DOHH2 (cell line): ENCODE data around the gene NFIB.

ENCODE experiments used
- H3F3A ChIP-seq: fragments of 200-600 bp; sonication (generic), shearing (Covaris generic); 2 replicates; pipeline ENCODE4 v1.6.0; 2016; ENCODE audit warnings: antibody characterized with exemption, mild to moderate bottlenecking; ENCODE audit not compliant: control insufficient read depth, insufficient read depth
- H3K27ac ChIP-seq: fragments of 200-600 bp; sonication (generic); 2 replicates; pipeline ENCODE4 v1.5.1; 2014; ENCODE audit warnings: low read depth, mild to moderate bottlenecking, low read length, moderate library complexity
- H3K27me3 ChIP-seq: fragments of 200-600 bp; sonication (generic); 2 replicates; pipeline ENCODE4 v1.6.1; 2014; ENCODE audit warnings: mild to moderate bottlenecking, low read length, mixed read lengths; ENCODE audit not compliant: control insufficient read depth
- H3K36me3 ChIP-seq: fragments of 200-600 bp; sonication (generic); 2 replicates; pipeline ENCODE4 v1.6.1; 2014; ENCODE audit warnings: mild to moderate bottlenecking, low read length, moderate library complexity, mixed read lengths; ENCODE audit not compliant: control insufficient read depth
- H3K4me1 ChIP-seq: fragments of 200-600 bp; sonication (generic); 2 replicates; pipeline ENCODE4 v1.6.1; 2014; ENCODE audit warnings: mild to moderate bottlenecking, low read length, mixed read lengths; ENCODE audit not compliant: control insufficient read depth
- H3K4me2 ChIP-seq: fragments of 200-600 bp; sonication (generic); 2 replicates; pipeline ENCODE4 v1.6.0; 2014; ENCODE audit warnings: mild to moderate bottlenecking, low read length, moderate library complexity
- H3K4me3 ChIP-seq: fragments of 200-600 bp; sonication (generic); 2 replicates; pipeline ENCODE4 v1.5.1; 2014; ENCODE audit warnings: mild to moderate bottlenecking, low read length, mixed read lengths
- H3K79me2 ChIP-seq: fragments of 200-600 bp; sonication (generic); 2 replicates; pipeline ENCODE4 v1.6.1; 2014; ENCODE audit warnings: mild to moderate bottlenecking, low read length, mixed read lengths; ENCODE audit not compliant: control insufficient read depth
- H3K9me2 ChIP-seq: fragments of 200-600 bp; sonication (generic); replicated peaks from 2 replicates; pipeline ENCODE4 v1.6.1; 2014; ENCODE audit warnings: mild to moderate bottlenecking, low read length, mixed read lengths; ENCODE audit not compliant: control insufficient read depth
- H3K9me3 ChIP-seq: fragments of 200-600 bp; sonication (generic); 2 replicates; pipeline ENCODE4 v1.6.1; 2014; ENCODE audit warnings: antibody characterized with exemption, low read length, mixed read lengths; ENCODE audit not compliant: control insufficient read depth, insufficient read depth
- H4K20me1 ChIP-seq: fragments of 200-600 bp; sonication (generic); 2 replicates; pipeline ENCODE4 v1.6.0; 2014; ENCODE audit warnings: low read depth, mild to moderate bottlenecking, antibody characterized with exemption, low read length, moderate library complexity; ENCODE audit not compliant: control insufficient read depth, insufficient read depth
- EZH2phosphoT487 ChIP-seq: fragments of 200-600 bp; sonication (generic); IDR thresholded peaks from 2 replicates; pipeline ENCODE4 v1.6.1; 2017; ENCODE audit warnings: borderline replicate concordance, mild to moderate bottlenecking, antibody characterized with exemption, low read length, moderate library complexity, mixed read lengths
- TF ChIP-seq, protein P1 (sequence below): fragments of 200-600 bp; sonication (generic); IDR thresholded peaks from one replicate; pipeline ENCODE4 v1.5.1; 2014; ENCODE audit warnings: antibody characterized with exemption, mild to moderate bottlenecking, low read depth, low read length; ENCODE audit not compliant: poor library complexity, severe bottlenecking

The NFIB gene

DNA sequence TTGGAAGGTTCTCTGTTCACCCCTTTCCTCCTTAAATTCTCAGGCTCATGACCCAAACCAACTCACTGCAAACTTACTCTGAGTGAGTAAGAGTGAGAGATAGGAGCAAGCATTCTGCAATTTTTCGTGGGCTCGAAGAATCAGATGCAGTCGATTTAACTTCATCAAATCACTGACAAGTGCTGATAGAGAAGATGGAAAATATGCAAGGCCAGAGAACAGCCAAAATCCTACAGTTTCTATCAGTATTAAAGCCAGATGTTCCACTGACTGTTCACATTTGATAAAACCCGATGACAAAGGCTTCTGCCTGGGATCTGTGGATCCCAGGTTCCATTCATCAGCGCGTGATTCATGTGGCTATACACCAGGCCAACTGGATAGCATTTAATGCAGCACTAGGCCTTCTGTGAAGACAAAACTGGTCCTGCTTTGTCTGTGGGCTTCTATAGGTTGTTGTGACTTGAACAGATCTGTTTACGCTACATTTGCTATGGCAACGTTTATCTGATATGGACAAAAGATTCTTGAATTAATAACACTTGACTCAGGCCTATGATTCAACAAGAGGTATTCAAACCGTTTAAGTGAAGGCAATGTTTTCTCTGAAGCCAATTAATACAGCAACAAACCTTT, 251.2 kb downstream of the NFIB start:
- Histone ChIP-seq H3K36me3 (no peaks in the 10 kb centered on the region), H3K4me1 (no peaks in the 10 kb centered on the region), H3K4me3 (no peak overlapping the region), H3K27me3 (no peaks in the 10 kb centered on the region), H3K9me3 (no peaks in the 10 kb centered on the region), H3K9me2 (no peaks in the 10 kb centered on the region), H3K79me2 (no peaks in the 10 kb centered on the region), H4K20me1 (no peaks in the 10 kb centered on the region), H3F3A (no peaks in the 10 kb centered on the region), H3K27ac (no peak overlapping the region), H3K4me2 (no peak overlapping the region)
- TF ChIP-seq EZH2phosphoT487 = no peak
- TF ChIP-seq, protein P1, sequence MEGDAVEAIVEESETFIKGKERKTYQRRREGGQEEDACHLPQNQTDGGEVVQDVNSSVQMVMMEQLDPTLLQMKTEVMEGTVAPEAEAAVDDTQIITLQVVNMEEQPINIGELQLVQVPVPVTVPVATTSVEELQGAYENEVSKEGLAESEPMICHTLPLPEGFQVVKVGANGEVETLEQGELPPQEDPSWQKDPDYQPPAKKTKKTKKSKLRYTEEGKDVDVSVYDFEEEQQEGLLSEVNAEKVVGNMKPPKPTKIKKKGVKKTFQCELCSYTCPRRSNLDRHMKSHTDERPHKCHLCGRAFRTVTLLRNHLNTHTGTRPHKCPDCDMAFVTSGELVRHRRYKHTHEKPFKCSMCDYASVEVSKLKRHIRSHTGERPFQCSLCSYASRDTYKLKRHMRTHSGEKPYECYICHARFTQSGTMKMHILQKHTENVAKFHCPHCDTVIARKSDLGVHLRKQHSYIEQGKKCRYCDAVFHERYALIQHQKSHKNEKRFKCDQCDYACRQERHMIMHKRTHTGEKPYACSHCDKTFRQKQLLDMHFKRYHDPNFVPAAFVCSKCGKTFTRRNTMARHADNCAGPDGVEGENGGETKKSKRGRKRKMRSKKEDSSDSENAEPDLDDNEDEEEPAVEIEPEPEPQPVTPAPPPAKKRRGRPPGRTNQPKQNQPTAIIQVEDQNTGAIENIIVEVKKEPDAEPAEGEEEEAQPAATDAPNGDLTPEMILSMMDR = no peak

DNA sequence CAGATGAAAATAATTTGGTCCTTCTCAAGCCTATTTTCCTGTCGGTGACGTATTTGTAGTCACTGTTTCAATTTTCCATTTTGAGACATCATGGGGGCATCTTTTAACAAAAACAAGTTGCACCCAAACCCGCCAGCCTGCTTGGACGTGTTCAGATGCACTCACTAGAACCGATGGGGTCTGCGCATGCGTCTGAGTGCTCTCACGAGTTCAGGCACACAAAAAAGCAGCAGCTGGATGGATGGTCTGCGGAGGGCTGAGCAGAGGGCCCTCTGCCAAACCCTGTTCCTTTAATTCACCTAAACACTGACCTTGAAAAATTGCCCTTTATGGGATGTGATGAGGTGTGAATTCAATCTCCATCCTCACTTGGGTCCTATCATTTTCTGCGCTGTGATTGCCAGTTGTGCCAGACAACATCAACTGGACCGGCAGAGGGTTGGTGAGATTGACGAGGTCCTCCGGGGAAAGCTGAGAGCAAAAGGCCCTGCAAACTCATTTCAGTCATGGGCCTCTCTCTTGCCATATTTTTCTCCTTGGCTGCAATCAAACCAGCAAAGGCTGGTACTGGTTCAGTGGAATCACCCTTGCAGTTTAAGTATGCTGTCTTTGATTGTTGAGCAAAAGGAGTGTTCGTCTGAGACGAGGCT, 251.9 kb downstream of the NFIB start:
- H4K20me1 ChIP-seq = no peaks in the 10 kb centered on the region
- no peaks in the 10 kb centered on the region for H3F3A ChIP-seq
- H3K4me3 ChIP-seq = no peak overlapping the region
- H3K4me2 ChIP-seq = no peak overlapping the region
- H3K27me3 ChIP-seq = no peaks in the 10 kb centered on the region
- no peaks in the 10 kb centered on the region for H3K9me3 ChIP-seq
- H3K4me1 ChIP-seq = no peaks in the 10 kb centered on the region
- TF ChIP-seq EZH2phosphoT487 = no peak
- TF ChIP-seq, protein P1 = no peak
- no peak overlapping the region for H3K27ac ChIP-seq
- no peaks in the 10 kb centered on the region for H3K79me2 ChIP-seq
- H3K36me3 ChIP-seq = no peaks in the 10 kb centered on the region
- H3K9me2 ChIP-seq = no peaks in the 10 kb centered on the region

DNA sequence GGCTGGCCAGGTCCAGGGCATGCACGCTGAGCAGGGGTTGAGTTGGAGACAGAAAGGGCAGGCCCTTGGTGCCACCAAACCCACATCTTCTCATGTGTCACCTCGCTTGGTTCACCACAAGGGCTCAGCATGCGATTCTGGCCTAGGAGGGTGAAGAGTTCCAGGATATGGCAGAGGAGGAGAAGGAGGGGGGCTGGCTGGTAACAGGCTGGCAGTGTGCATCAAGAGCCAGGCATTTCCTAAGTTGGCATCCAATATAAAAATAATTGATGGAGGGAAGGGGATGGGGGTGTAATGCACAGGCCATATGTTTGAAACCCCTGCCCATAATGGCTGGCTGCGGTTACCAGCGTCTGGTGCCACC, 255.6 kb downstream of the NFIB start:
- no peaks in the 10 kb centered on the region for H3F3A ChIP-seq
- no peak overlapping the region for H3K4me2 ChIP-seq
- no peaks in the 10 kb centered on the region for H3K79me2 ChIP-seq
- no peaks in the 10 kb centered on the region for H3K27me3 ChIP-seq
- H3K4me3 ChIP-seq = no peak overlapping the region
- no peak for TF ChIP-seq EZH2phosphoT487
- TF ChIP-seq, protein P1 = no peak
- no peaks in the 10 kb centered on the region for H3K9me3 ChIP-seq
- H4K20me1 ChIP-seq = no peaks in the 10 kb centered on the region
- H3K27ac ChIP-seq = no peak overlapping the region
- H3K36me3 ChIP-seq = no peaks in the 10 kb centered on the region
- no peaks in the 10 kb centered on the region for H3K9me2 ChIP-seq
- H3K4me1 ChIP-seq = no peaks in the 10 kb centered on the region
